Smooth muscle cell (in vitro differentiated cells): ENCODE measurements around the gene CD63. TPM values are rescaled to one million over a fixed set of nuclear protein-coding genes. Genes with fewer than 3 reads are reported as not detected.

ENCODE experiments used
- DNase-seq: peaks from one replicate; lab custom pipeline; 2025; ENCODE audit not compliant: unreplicated experiment; lab: John Stamatoyannopoulos, UW
- H2AFZ ChIP-seq: fragments of 200-600 bp; sonication (generic); 2 replicates; pipeline ENCODE4 v1.6.0; 2016; ENCODE audit warnings: antibody characterized with exemption, low read depth, mild to moderate bottlenecking
- H3F3A ChIP-seq: fragments of 200-600 bp; sonication (generic); 2 replicates; pipeline ENCODE4 v1.6.0; 2017; ENCODE audit warnings: antibody characterized with exemption, low read depth
- H3K27ac ChIP-seq: fragments of 200-600 bp; sonication (generic); 2 replicates; pipeline ENCODE4 v1.5.1; 2016; ENCODE audit warnings: low read depth, mild to moderate bottlenecking
- H3K27me3 ChIP-seq: fragments of 200-600 bp; sonication (generic); 2 replicates; pipeline ENCODE4 v1.6.1; 2016; ENCODE audit warnings: low read depth, mild to moderate bottlenecking
- H3K36me3 ChIP-seq: fragments of 200-600 bp; sonication (generic); 2 replicates; pipeline ENCODE4 v1.5.1; 2016; ENCODE audit warnings: low read depth
- H3K4me1 ChIP-seq: fragments of 200-600 bp; sonication (generic); 2 replicates; pipeline ENCODE4 v1.5.1; 2016; ENCODE audit warnings: low read depth
- H3K4me2 ChIP-seq: fragments of 200-600 bp; sonication (generic); 2 replicates; pipeline ENCODE4 v1.6.0; 2016; ENCODE audit warnings: mild to moderate bottlenecking
- H3K4me3 ChIP-seq: fragments of 200-600 bp; sonication (generic); 2 replicates; pipeline ENCODE4 v1.5.1; 2016; ENCODE audit warnings: mild to moderate bottlenecking
- H3K79me2 ChIP-seq: fragments of 200-600 bp; sonication (generic); 2 replicates; pipeline ENCODE4 v1.6.0; 2016; ENCODE audit warnings: low read depth, mild to moderate bottlenecking
- H3K9ac ChIP-seq: fragments of 200-600 bp; sonication (generic); 2 replicates; pipeline ENCODE4 v1.6.0; 2016; ENCODE audit warnings: low read depth
- H3K9me3 ChIP-seq: fragments of 200-600 bp; sonication (generic); replicated peaks from 2 replicates; pipeline ENCODE4 v1.5.1; 2016; ENCODE audit warnings: low read depth
- H4K20me1 ChIP-seq: fragments of 200-600 bp; sonication (generic); 2 replicates; pipeline ENCODE4 v1.6.0; 2016; ENCODE audit warnings: low read depth
- CTCF ChIP-seq: fragments of 200-600 bp; sonication (generic); IDR thresholded peaks from 2 replicates; pipeline ENCODE4 v1.5.1; 2017; ENCODE audit warnings: borderline replicate concordance, mild to moderate bottlenecking, antibody characterized with exemption; ENCODE audit not compliant: insufficient read depth, poor library complexity, severe bottlenecking
- WGBS: methylation state at CpG from one replicate; pipeline ENCODE4 v1.1.7; 2016; ENCODE audit warnings: low lambda C conversion rate; 5-methylcytosine and 5-hydroxymethylcytosine counted together
- polyA plus RNA-seq: library from polyadenylated mRNA; unstranded; fragments of >200 nt; fragmentation: Nextera tagmentation; extraction: Ambion mirVana; gene quantifications from 2 replicates; pipeline ENCODE4 v1.2.1, GENCODE V29; 2016
- total RNA-seq: library from RNA; depleted of rRNA; stranded (reverse); fragments of >200 nt; gene quantifications from 2 replicates; pipeline ENCODE4 v1.2.3, GENCODE V29; 2014

The CD63 gene
- total and polyA plus RNA-seq, 2 experiments from 2014 or later: 1,107 to 2,317 TPM

DNA sequence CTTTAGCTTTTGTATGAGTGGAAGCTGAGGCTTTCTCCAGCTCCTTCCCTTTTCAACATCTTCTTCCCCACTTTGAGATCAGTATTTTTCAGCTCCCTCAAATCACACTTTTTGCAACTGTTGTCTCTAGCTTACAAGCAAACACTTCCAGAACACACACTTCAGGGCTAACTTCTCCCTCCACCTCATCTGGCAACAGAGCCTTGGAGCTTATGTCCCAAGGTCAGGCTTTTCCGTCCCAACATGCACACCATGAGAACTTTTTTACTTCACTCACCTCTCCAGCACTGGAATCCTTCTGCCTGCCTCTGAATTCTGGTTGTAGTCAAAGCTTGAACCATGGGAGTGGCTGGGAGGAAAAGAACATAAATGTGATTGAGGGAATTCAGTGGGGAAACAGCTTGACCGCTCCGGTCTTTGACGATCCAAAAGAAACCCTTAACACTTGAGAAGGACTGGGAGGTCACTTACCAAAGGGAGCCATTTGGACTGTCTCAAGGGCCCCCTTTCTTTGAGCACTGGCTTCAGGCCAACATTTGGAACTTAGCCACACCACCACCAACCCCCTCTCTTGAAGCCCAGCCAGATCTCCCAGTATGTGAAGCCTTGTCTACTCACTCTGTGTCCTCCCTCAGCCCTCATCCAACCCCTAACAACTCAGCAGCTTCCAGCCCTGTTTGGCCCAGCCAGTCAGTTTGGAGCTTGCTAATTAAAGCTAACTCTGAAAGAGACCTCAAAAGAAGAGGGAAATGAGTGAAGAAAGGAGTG lies 16.8 kb downstream of the CD63 start:
- peaks cover 55% of the 10 kb centered on the region for H3K27me3 ChIP-seq
- H4K20me1 ChIP-seq: no peaks in the 10 kb centered on the region
- TF ChIP-seq CTCF: no peak

GRCh38 chr12:55708695-55709233 lies 20.0 kb downstream of the CD63 start:
- WGBS: 43% methylated on average over 3 of the region's 3 CpGs
- TF ChIP-seq CTCF: no peak
- Histone ChIP-seq H3K4me2 (peak overlapping the region; percentile 90), H2AFZ (no peak overlapping the region), H3K27ac (no peak overlapping the region), H3K9ac (no peak overlapping the region), H3K9me3 (no peaks in the 10 kb centered on the region), H3K4me3 (no peak overlapping the region), H3K36me3 (no peaks in the 10 kb centered on the region), H3K4me1 (peaks cover 3% of the 10 kb centered on the region), H3K27me3 (peaks cover 62% of the 10 kb centered on the region), H3F3A (no peaks in the 10 kb centered on the region), H4K20me1 (no peaks in the 10 kb centered on the region), H3K79me2 (no peaks in the 10 kb centered on the region)
- no peak for DNase-seq

More for the DNA sequence above, 16.8 kb downstream of the CD63 start:
- Histone ChIP-seq H3K79me2 (no peaks in the 10 kb centered on the region), H3K27ac (no peak overlapping the region), H3K4me2 (no peak overlapping the region), H3F3A (no peaks in the 10 kb centered on the region), H3K36me3 (no peaks in the 10 kb centered on the region), H3K4me1 (peaks cover 10% of the 10 kb centered on the region), H3K9me3 (no peaks in the 10 kb centered on the region), H3K4me3 (no peak overlapping the region), H3K9ac (no peak overlapping the region), H2AFZ (no peak overlapping the region)
- WGBS: 92% methylated on average over 4 of the region's 4 CpGs
- DNase-seq: no peak

- peaks cover 3% of the 10 kb centered on the region for H3K4me1 ChIP-seq
- H3K4me3 ChIP-seq: peak within 1 kb of the TSS; percentile 60
- H3K79me2 ChIP-seq: no peaks in the 10 kb centered on the region
- H3K4me2 ChIP-seq: peak within 1 kb of the TSS; percentile 90
- no peaks in the 10 kb centered on the region for H3K9me3 ChIP-seq
- DNase-seq: no peak
- no peaks in the 10 kb centered on the region for H4K20me1 ChIP-seq
- no peak within 1 kb of the TSS for H3K27ac ChIP-seq
- peak within 1 kb of the TSS; percentile 58 for H2AFZ ChIP-seq
- no peak within 1 kb of the TSS for H3K9ac ChIP-seq
- peaks cover 59% of the 10 kb centered on the region for H3K27me3 ChIP-seq
- no peak for TF ChIP-seq CTCF
- WGBS: 2% methylated on average over 20 of the region's 39 CpGs
- no peaks in the 10 kb centered on the region for H3F3A ChIP-seq
- no peaks in the 10 kb centered on the region for H3K36me3 ChIP-seq
Observed at GRCh38 chr12:55707841-55708694, 20.7 kb downstream of the CD63 start, which contains the start of gene ITGA7. TSS of gene ITGA7 (minus strand) at chr12:55707904. CDS start at chr12:55707682, 222 bp downstream.
